Caco-2 (cell line): Measurements from ENCODE around the gene POLR1E. TPM values are rescaled to one million over a fixed set of nuclear protein-coding genes. Genes with fewer than 3 reads are reported as not detected.
"Not testable (repeated sequence)": the region's sequence is repeated elsewhere in the genome, so short reads cannot be mapped to it uniquely, and the experiment has no call there.

Experiments used
- BruUV-seq: library from RNA; stranded (reverse); fragments of 400-500 nt; replicated peaks from 2 replicates; lab custom pipeline; 2021; lab: Mats Ljungman, UMichigan
- CTCF ChIA-PET: fragments of 300-600 bp; sonication (Branson Sonifier 250); formaldehyde crosslinking; loops from one replicate; lab custom pipeline; 2022; ENCODE audit warnings: antibody characterized with exemption; lab: Charles Lee
- POLR2A ChIA-PET: fragments of 300-600 bp; sonication (Branson Sonifier 250); formaldehyde crosslinking; loops from one replicate; lab custom pipeline; 2022; ENCODE audit warnings: antibody characterized with exemption; lab: Charles Lee
- DNase-seq, 2 experiments: peaks; one replicate each; pipeline versions ENCODE4 v3.0.0 to v3.0.0-alpha.2; 2020 to 2022
- H3K27me3 ChIP-seq: replicated peaks from 2 replicates; pipeline ENCODE4 v1.6.0; 2011; ENCODE audit warnings: low read length; ENCODE audit not compliant: control insufficient read depth, insufficient read depth
- H3K36me3 ChIP-seq: 2 replicates; pipeline ENCODE4 v1.5.1; 2011; ENCODE audit warnings: low read length; ENCODE audit not compliant: control insufficient read depth, insufficient read depth
- H3K4me1 ChIP-seq: fragments of 250-450 bp; sonication (Bioruptor Pico); 2 replicates; pipeline ENCODE4 v1.5.1; 2020; ENCODE audit warnings: mild to moderate bottlenecking
- H3K4me3 ChIP-seq: 2 replicates; pipeline ENCODE4 v1.5.1; 2011; ENCODE audit warnings: low read depth, mild to moderate bottlenecking, control low read depth, low read length
- H3K9me3 ChIP-seq: fragments of 250-450 bp; sonication (Bioruptor Pico); 2 replicates; pipeline ENCODE4 v1.5.1; 2020; ENCODE audit warnings: mild to moderate bottlenecking, moderate library complexity
- H3K27ac Mint-ChIP-seq: one replicate; pipeline ENCODE4 v1.8.0; 2022; ENCODE audit warnings: mixed read lengths; ENCODE audit not compliant: unreplicated experiment
- H3K27me3 Mint-ChIP-seq: one replicate; pipeline ENCODE4 v1.8.0; 2022; ENCODE audit warnings: mixed read lengths; ENCODE audit not compliant: insufficient read depth, unreplicated experiment
- H3K36me3 Mint-ChIP-seq: one replicate; pipeline ENCODE4 v1.8.0; 2022; ENCODE audit warnings: mild to moderate bottlenecking, mixed read lengths; ENCODE audit not compliant: insufficient read depth, unreplicated experiment
- H3K4me1 Mint-ChIP-seq: one replicate; pipeline ENCODE4 v1.8.0; 2022; ENCODE audit warnings: low read depth, mixed read lengths; ENCODE audit not compliant: unreplicated experiment
- H3K4me3 Mint-ChIP-seq: one replicate; pipeline ENCODE4 v1.8.0; 2022; ENCODE audit warnings: mild to moderate bottlenecking, moderate library complexity, mixed read lengths; ENCODE audit not compliant: unreplicated experiment
- H3K9me3 Mint-ChIP-seq: one replicate; pipeline ENCODE4 v1.8.0; 2022; ENCODE audit warnings: mixed read lengths; ENCODE audit not compliant: unreplicated experiment
- CTCF ChIP-seq, 2 experiments: fragments of 200-600 bp in 1 of 2; IDR thresholded peaks; 1 replicate in 1 of 2; 2 replicates in 1 of 2; pipeline versions ENCODE4 v1.5.1 to v1.8.0; 2011 to 2022; ENCODE audit warnings: antibody characterized with exemption in 1 of 2, control low read depth in 1 of 2, inconsistent platforms in 1 of 2, low read depth in 1 of 2, low read length in 1 of 2, mild to moderate bottlenecking in 1 of 2, moderate library complexity in 1 of 2; ENCODE audit not compliant: insufficient read depth in 1 of 2, severe bottlenecking in 1 of 2, unreplicated experiment in 1 of 2
- intact Hi-C: fragments of 100-400 bp; cut with micrococcal nuclease; formaldehyde crosslinking; loops from one replicate; pipeline ENCODE4 v1.10.0; 2022; ENCODE audit not compliant: unreplicated experiment
- total RNA-seq: library from RNA; stranded (reverse); gene quantifications from 2 replicates; pipeline ENCODE4 v1.2.3, GENCODE V29; 2022

POLR1E gene
- total RNA-seq, 1 experiment from 2014 or later, result 33.4 TPM

GRCh38 chr9:37476930-37477329 is 8.8 kb upstream of the POLR1E start:
- no peaks in the 10 kb centered on the region for H3K27me3 Mint-ChIP-seq
- H3K27ac Mint-ChIP-seq, result no peak overlapping the region

GRCh38 chr9:37477443-37477842 is 8.3 kb upstream of the POLR1E start:
- H3K4me1 Mint-ChIP-seq, result peaks cover 12% of the 10 kb centered on the region
- H3K9me3 Mint-ChIP-seq, H3K4me3 ChIP-seq, BruUV-seq, H3K36me3 ChIP-seq, H3K27me3 Mint-ChIP-seq, H3K27me3 ChIP-seq, DNase-seq, CTCF ChIA-PET, H3K27ac Mint-ChIP-seq, POLR2A ChIA-PET, H3K4me3 Mint-ChIP-seq, intact Hi-C loops, H3K36me3 Mint-ChIP-seq: not testable (repeated sequence)
- Histone ChIP-seq H3K4me1 (peaks cover 13% of the 10 kb centered on the region), H3K9me3 (peaks cover 18% of the 10 kb centered on the region)

More at GRCh38 chr9:37476930-37477329, 8.8 kb upstream of the POLR1E start:
- intact Hi-C loops, result no loop called here
- Histone ChIP-seq H3K4me3 (no peak overlapping the region), H3K27me3 (no peaks in the 10 kb centered on the region), H3K9me3 (peaks cover 18% of the 10 kb centered on the region), H3K4me1 (peaks cover 12% of the 10 kb centered on the region), H3K36me3 (no peaks in the 10 kb centered on the region)
- TF ChIP-seq CTCF (IDR thresholded peaks at IDR 0.05; ENCODE audit: insufficient read depth in 1 of 2, low read depth in 1 of 2, low read length in 1 of 2, severe bottlenecking in 1 of 2, unreplicated experiment in 1 of 2), result no peak
- no TSS peak for BruUV-seq
- H3K36me3 Mint-ChIP-seq, result peaks cover 9% of the 10 kb centered on the region
- no peak overlapping the region for H3K4me3 Mint-ChIP-seq
- peaks cover 15% of the 10 kb centered on the region for H3K4me1 Mint-ChIP-seq
- DNase-seq, result no peak
- ChIA-PET POLR2A (no interaction called here), CTCF (no interaction called here)
- no peaks in the 10 kb centered on the region for H3K9me3 Mint-ChIP-seq

GRCh38 chr9:37477987-37478619 is 7.6 kb upstream of the POLR1E start:
- H3K4me3 Mint-ChIP-seq, CTCF ChIA-PET, H3K9me3 Mint-ChIP-seq, BruUV-seq, H3K36me3 Mint-ChIP-seq, H3K27me3 ChIP-seq, H3K36me3 ChIP-seq, H3K27me3 Mint-ChIP-seq, POLR2A ChIA-PET, intact Hi-C loops, DNase-seq, H3K27ac Mint-ChIP-seq, H3K4me3 ChIP-seq: not testable (repeated sequence)
- Histone ChIP-seq H3K4me1 (peaks cover 13% of the 10 kb centered on the region), H3K9me3 (peaks cover 18% of the 10 kb centered on the region)
- H3K4me1 Mint-ChIP-seq, result peaks cover 10% of the 10 kb centered on the region

- BruUV-seq, result no TSS peak
- Histone ChIP-seq H3K4me1 (peaks cover 19% of the 10 kb centered on the region), H3K4me3 (no peak overlapping the region), H3K36me3 (no peaks in the 10 kb centered on the region), H3K9me3 (no peaks in the 10 kb centered on the region), H3K27me3 (no peaks in the 10 kb centered on the region)
- Mint-ChIP-seq H3K36me3 (no peaks in the 10 kb centered on the region), H3K9me3 (no peaks in the 10 kb centered on the region), H3K4me3 (no peak overlapping the region), H3K27me3 (no peaks in the 10 kb centered on the region), H3K4me1 (peaks cover 16% of the 10 kb centered on the region), H3K27ac (no peak overlapping the region)
- intact Hi-C loops, result loop anchor here (10.0 kb wide), 1 partner anchor 224 kb away; no protein-coding TSS in a partner anchor
- CTCF ChIA-PET, result interaction anchor here (0.6 kb wide), 2 partner anchors 99 to 293 kb away, joined by 3 to 6 read pairs; no protein-coding TSS in a partner anchor
- POLR2A ChIA-PET, result no interaction called here
- DNase-seq, result no peak
- no peak for TF ChIP-seq CTCF (IDR thresholded peaks at IDR 0.05; ENCODE audit: insufficient read depth in 1 of 2, low read depth in 1 of 2, low read length in 1 of 2, severe bottlenecking in 1 of 2, unreplicated experiment in 1 of 2)
Measured at GRCh38 chr9:37480759-37481158, 5.0 kb upstream of the POLR1E start.
